Dendritic cell treated with granulocyte-macrophage colony-stimulating factor and Interleukin-4, amounts not matched to agents 40 ng/mL and 50 ng/mL, for 4 days (primary cell): ENCODE measurements around the gene MREG.

Experiments
- H3K27ac Mint-ChIP-seq: one replicate; pipeline ENCODE4 v1.8.0; 2022; ENCODE audit warnings: mild to moderate bottlenecking, mixed read lengths
- H3K27me3 Mint-ChIP-seq: one replicate; pipeline ENCODE4 v1.8.0; 2022; ENCODE audit warnings: mild to moderate bottlenecking, mixed read lengths
- H3K36me3 Mint-ChIP-seq: one replicate; pipeline ENCODE4 v1.8.0; 2022; ENCODE audit warnings: low read depth, mixed read lengths
- H3K4me1 Mint-ChIP-seq: one replicate; pipeline ENCODE4 v1.8.0; 2022; ENCODE audit warnings: low read depth, mixed read lengths
- H3K4me3 Mint-ChIP-seq: one replicate; pipeline ENCODE4 v1.8.0; 2022; ENCODE audit warnings: mild to moderate bottlenecking, moderate library complexity, mixed read lengths
- H3K9me3 Mint-ChIP-seq: one replicate; pipeline ENCODE4 v1.8.0; 2022; ENCODE audit warnings: mixed read lengths
- intact Hi-C: fragments of 100-400 bp; cut with micrococcal nuclease; formaldehyde crosslinking; loops from one replicate; pipeline ENCODE4 v1.15.0; 2022

MREG gene

DNA sequence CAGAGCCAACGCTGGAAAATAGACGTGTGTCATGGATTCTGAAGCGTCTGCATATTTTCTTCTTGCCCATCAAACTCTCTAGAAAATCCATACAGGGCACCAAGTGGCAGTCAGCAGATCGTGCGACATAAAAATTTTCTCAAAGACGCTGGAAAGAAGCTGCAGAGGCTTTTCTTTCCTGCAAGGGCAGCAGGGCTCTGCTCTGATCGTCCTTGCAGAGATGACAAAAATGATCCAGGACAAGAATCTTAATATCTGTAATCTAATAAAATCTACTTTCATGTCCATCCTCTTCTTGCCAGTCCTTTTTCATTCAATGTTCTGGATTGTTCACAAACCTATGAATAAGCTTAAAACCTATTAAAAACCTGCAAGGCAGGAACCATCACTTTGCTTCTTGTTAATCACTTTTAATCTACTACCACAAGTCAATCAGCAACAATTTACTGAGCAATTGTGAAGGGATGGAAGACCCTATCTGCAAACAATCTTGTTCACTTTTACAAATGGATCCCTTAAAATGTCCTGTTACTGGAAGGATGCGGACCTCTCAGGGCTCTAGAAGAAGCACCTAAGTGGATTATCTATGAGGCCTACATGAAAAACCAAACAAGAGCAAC lies 93.6 kb downstream of the MREG start:
- Mint-ChIP-seq H3K4me3 (no peak overlapping the region), H3K27me3 (peaks cover 14% of the 10 kb centered on the region), H3K9me3 (no peaks in the 10 kb centered on the region), H3K27ac (peak overlapping the region; percentile 93), H3K4me1 (peaks cover 41% of the 10 kb centered on the region), H3K36me3 (peaks cover 6% of the 10 kb centered on the region)
- intact Hi-C loops: loop anchor here (1.0 to 5.0 kb wide), 2 partner anchors 72 to 465 kb away; no protein-coding TSS in a partner anchor

DNA sequence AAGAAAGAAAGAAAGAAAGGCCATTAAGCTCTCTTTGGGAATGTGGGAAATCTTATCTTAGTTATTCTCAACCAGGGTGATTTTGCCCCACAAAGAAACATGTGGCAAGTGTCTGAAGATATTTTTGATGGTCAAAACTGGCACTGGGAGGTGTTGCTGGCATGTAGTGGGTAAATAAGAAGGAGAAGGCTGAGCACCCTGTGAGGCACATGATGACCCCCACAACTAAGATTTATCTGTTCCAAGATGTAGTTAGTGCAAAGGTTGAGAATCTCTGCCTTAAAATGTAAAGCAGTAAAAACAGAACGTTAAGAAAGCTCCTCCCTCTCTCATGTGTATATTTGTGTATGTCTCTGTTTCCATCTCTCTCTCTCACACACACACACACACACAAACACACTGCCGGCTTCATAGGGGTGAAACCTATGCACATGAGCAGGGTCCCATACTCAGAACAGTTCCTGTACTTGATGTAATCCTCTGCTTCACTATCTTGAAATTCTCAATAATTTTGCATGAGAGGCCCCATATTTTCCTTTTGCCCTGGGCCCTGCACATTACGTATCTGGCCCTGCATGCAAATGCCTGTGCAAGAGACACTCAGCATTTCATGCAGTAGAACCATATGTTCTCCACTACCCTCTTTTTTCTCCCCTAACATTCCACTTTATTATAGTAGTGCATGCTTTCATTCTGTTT lies 94.3 kb downstream of the MREG start:
- H3K27me3 Mint-ChIP-seq: peaks cover 17% of the 10 kb centered on the region
- peaks cover 6% of the 10 kb centered on the region for H3K36me3 Mint-ChIP-seq
- peaks cover 46% of the 10 kb centered on the region for H3K4me1 Mint-ChIP-seq
- H3K27ac Mint-ChIP-seq: peak overlapping the region; percentile 93
- no peak overlapping the region for H3K4me3 Mint-ChIP-seq
- intact Hi-C loops: loop anchor here (1.0 to 5.0 kb wide), 2 partner anchors 72 to 174 kb away; no protein-coding TSS in a partner anchor
- H3K9me3 Mint-ChIP-seq: no peaks in the 10 kb centered on the region

DNA sequence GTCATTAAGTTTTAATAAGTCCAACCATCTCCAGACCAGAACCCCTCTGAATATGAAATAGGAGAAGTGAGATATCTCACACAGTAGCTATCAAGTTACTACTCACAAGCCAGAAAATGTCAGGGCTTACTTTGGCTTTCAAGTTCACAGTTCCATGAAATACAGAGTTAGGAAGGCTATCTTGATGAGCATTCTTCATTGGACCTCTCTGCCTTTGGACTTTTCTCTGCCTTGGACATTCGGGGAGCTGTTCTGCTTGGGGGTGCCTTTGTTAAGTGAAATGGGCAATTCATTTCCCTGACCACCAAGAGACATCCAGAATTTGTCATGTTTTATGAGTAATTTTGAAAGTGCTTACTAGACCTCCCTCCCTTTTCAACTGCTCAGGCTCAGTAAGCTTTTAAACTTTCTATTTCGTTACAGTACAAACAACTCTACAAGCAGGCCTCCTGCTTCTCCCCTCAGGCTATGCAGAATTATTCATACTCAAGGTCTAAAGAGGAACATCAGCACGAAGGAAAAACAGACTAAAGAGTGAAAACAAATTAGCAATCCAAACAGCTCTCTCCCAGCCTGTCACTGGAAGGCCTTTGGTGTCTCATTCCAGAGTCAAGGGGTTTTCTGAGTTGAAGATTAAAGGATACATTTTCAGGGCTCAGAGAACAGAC lies 95.3 kb downstream of the MREG start:
- peaks cover 9% of the 10 kb centered on the region for H3K27me3 Mint-ChIP-seq
- peaks cover 6% of the 10 kb centered on the region for H3K36me3 Mint-ChIP-seq
- peaks cover 46% of the 10 kb centered on the region for H3K4me1 Mint-ChIP-seq
- peak overlapping the region; percentile 93 for H3K27ac Mint-ChIP-seq
- no peak overlapping the region for H3K4me3 Mint-ChIP-seq
- no peaks in the 10 kb centered on the region for H3K9me3 Mint-ChIP-seq
- intact Hi-C loops: loop anchor here (1.0 to 5.0 kb wide), 2 partner anchors 71 to 173 kb away; no protein-coding TSS in a partner anchor

DNA sequence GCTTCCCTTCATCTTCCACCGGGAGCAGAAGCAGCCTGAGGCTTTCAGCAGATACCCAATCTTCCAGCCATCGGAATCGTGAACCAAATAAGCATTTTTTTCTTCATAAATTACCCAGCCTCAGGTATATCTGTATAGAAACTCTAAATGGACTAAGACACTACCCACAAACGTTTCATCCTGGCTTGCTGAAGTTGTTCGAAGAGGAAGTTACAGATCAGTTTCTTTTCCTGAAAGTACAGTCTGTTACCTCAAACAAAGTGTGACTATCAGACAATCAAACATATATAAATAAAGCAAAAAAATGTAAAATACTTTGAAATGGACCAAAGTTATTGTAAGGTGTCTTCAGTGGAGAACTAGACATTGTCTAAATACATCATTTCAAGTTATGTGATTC lies 97.9 kb downstream of the MREG start:
- Mint-ChIP-seq H3K27ac (no peak overlapping the region), H3K4me1 (peaks cover 46% of the 10 kb centered on the region), H3K36me3 (no peaks in the 10 kb centered on the region), H3K4me3 (no peak overlapping the region), H3K27me3 (peaks cover 8% of the 10 kb centered on the region), H3K9me3 (no peaks in the 10 kb centered on the region)
- intact Hi-C loops: loop anchor here (5.0 kb wide), 1 partner anchor 68 kb away; no protein-coding TSS in a partner anchor

DNA sequence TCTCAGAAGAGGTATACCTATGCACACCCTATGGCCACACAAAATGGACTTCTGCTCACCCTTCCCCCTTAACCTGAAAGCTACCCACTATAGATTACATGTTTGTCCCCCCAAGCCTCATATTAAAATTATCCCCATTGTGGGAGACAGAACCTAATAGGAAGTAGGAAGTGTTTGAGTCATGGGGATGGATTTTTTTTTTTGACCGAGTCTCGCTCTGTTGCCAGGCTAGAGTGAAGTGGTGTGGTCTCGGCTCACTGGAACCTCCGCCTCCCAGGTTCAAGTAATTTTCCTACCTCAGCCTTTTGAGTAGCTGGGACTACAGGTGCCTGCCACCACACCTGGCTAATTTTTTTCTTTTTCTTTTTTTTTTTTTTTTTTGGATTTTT lies 98.6 kb downstream of the MREG start:
- H3K4me1 Mint-ChIP-seq: peaks cover 45% of the 10 kb centered on the region

DNA sequence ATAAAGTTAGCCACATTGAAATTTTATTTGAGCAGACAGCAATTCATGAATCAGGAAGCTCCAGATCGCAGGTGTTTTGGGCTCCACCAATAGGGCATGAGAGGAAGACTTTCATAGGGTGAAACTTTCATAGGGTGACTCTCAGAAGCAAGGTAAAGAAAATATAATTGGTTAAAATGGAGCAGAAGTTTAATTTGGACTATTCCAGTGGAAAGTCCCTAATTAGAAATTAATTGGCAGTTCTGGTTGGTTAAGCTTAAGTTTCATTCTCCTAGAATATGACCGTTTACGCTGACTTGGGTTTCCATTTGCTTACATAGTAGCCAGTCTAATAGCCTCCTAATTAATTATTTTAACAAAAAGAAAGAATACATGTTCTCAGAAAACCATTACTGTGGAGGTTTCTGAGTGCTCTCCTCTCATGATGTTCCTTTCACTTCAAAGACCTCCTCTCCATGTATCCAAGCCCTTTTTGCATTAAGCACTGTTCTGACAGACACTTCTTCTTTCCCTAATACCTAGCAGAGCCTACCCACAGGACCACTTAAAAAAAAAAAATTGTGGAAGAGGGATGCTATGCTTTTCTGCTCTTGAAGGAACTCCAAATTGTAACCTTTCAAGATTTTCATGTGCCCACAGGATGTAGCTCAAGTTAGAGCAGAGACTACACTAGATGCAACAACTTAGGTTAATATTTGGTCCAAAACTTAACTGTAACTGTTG lies 99.1 kb downstream of the MREG start:
- no peaks in the 10 kb centered on the region for H3K36me3 Mint-ChIP-seq
- no peak overlapping the region for H3K4me3 Mint-ChIP-seq
- no peak overlapping the region for H3K27ac Mint-ChIP-seq
- H3K9me3 Mint-ChIP-seq: no peaks in the 10 kb centered on the region
- peaks cover 8% of the 10 kb centered on the region for H3K27me3 Mint-ChIP-seq
- peaks cover 39% of the 10 kb centered on the region for H3K4me1 Mint-ChIP-seq
- intact Hi-C loops: no loop called here

More for the DNA sequence above, 98.6 kb downstream of the MREG start:
- intact Hi-C loops: loop anchor here (5.0 kb wide), 1 partner anchor 67 kb away; no protein-coding TSS in a partner anchor
- Mint-ChIP-seq H3K36me3 (no peaks in the 10 kb centered on the region), H3K27me3 (peaks cover 8% of the 10 kb centered on the region), H3K9me3 (no peaks in the 10 kb centered on the region), H3K27ac (no peak overlapping the region), H3K4me3 (no peak overlapping the region)

DNA sequence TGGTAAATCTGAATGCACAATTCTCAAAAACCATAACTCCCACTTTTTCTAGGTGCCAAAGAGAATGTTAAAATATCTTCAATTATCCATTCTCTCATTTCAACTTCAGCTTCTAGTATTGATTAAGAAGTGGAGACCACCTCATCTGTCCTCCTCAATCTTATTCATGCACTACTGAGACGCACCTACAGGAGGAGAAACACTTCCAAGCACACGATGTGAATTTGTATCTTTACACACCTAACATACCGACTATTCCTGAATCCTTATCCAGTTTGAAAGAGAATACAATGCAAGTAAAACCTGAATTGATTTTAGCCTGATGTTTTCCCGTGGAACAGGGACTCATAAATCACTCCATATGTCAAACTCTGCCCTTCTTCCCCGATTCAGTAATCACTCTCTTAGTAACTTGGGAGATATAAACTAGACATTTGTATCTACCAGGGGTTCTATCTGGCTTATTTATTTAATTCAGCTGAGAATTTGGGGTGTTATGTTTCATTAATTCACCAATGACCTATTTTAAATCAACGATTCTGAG lies 101.0 kb downstream of the MREG start:
- Mint-ChIP-seq H3K27ac (no peak overlapping the region), H3K4me1 (peaks cover 25% of the 10 kb centered on the region), H3K4me3 (no peak overlapping the region), H3K9me3 (no peaks in the 10 kb centered on the region), H3K27me3 (peaks cover 13% of the 10 kb centered on the region), H3K36me3 (no peaks in the 10 kb centered on the region)
- intact Hi-C loops: no loop called here

DNA sequence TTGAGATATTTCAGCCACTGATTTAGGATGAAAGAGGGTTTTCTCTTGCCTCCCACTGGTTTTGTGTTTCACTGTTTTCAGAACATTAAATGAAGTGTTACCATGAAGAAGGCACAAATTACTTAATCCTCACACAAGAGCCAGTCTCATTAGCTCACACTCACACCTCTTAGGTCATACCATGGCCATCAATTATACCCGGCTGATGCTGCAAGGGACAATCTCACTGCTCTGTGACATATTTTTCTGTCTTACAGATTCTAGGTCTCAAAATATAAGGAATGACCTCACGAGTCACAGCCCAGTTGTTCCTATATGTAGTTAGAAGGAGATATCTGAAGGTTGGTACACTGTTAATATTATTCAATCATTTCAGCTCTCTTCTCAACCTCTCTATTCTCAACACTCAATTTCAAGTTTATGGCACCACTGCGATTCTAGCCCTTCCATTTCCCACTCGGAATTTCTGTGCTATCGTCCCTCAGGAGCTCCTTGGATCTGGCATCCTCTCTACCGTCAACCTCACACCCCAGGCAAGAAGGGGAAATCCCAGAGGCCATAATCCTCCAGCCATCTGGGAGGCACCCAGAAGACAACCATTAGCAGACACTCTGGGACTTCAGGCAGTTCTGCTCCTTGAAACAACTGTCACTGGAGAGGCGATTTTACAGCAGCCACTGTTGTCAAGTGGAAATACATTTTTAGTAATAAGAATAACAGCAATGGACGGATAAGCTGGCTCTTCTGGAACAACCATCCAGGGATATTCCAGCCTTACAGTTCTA lies 101.9 kb downstream of the MREG start:
- Mint-ChIP-seq H3K36me3 (no peaks in the 10 kb centered on the region), H3K4me1 (peaks cover 20% of the 10 kb centered on the region), H3K9me3 (no peaks in the 10 kb centered on the region), H3K27ac (no peak overlapping the region), H3K4me3 (no peak overlapping the region), H3K27me3 (peaks cover 14% of the 10 kb centered on the region)
- intact Hi-C loops: no loop called here

DNA sequence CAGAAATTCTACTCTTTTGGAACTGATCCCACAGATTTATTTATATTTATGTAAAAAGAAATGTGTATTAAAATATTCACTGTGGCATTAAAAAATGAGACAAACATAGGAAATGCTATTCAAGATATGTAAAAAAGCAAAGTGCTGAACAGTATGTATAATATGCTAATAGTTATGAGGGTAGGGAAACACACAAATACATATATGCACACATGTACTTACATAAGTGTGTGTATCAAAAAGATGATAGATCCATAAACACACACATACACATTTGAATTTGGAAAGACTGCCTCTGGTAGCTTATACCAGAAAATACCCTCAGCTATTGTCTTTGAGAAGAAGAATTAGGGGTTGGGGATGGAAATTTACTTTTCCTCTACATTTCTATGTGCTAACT lies 103.2 kb downstream of the MREG start:
- intact Hi-C loops: no loop called here
- Mint-ChIP-seq H3K36me3 (no peaks in the 10 kb centered on the region), H3K4me3 (no peak overlapping the region), H3K9me3 (no peaks in the 10 kb centered on the region), H3K4me1 (peaks cover 12% of the 10 kb centered on the region), H3K27ac (no peak overlapping the region), H3K27me3 (peaks cover 14% of the 10 kb centered on the region)

DNA sequence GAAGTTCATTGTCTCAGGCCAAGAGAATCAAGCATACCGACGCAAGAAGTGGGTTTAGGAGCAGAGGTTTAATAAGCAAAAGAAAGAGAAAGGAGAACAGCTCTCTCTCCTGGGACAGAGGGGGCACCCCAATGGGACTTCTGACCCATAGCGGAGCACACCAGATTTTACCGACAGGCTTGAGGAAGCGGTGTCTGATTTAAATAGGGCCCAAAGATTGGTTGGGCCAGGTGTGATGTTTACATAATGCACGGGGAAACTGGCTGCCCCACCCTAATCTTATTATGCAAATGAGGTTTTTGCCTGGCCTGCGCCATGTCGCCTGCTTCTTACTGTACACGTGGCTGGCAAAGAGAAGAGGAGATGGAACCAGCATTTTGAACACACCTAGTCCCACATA lies 106.2 kb downstream of the MREG start:
- H3K27me3 Mint-ChIP-seq: peaks cover 10% of the 10 kb centered on the region
- peaks cover 31% of the 10 kb centered on the region for H3K4me1 Mint-ChIP-seq
- H3K4me3 Mint-ChIP-seq: no peak overlapping the region
- H3K36me3 Mint-ChIP-seq: no peaks in the 10 kb centered on the region
- H3K9me3 Mint-ChIP-seq: no peaks in the 10 kb centered on the region
- no peak overlapping the region for H3K27ac Mint-ChIP-seq
- intact Hi-C loops: no loop called here

DNA sequence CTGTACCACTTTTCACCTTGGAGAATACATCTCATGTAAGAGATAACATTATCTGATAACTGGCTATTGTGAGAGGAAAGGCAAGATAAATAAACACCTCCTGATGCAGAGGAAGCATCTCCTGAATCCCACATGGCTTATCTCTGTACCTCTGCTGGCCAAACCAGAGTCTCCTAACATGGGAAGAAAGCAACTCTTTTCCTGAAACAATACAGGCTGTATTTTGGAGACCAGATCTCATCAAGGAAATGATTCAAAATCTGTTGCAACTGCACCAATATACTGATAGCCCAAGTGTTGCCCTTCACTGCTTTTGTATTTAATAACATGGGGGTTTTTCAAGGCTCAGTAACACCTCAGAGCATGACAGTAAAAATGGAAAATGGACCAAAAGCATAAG lies 106.9 kb downstream of the MREG start:
- H3K4me3 Mint-ChIP-seq: no peak overlapping the region
- H3K9me3 Mint-ChIP-seq: no peaks in the 10 kb centered on the region
- peaks cover 8% of the 10 kb centered on the region for H3K27me3 Mint-ChIP-seq
- no peak overlapping the region for H3K27ac Mint-ChIP-seq
- H3K4me1 Mint-ChIP-seq: peaks cover 35% of the 10 kb centered on the region
- intact Hi-C loops: no loop called here
- H3K36me3 Mint-ChIP-seq: no peaks in the 10 kb centered on the region

DNA sequence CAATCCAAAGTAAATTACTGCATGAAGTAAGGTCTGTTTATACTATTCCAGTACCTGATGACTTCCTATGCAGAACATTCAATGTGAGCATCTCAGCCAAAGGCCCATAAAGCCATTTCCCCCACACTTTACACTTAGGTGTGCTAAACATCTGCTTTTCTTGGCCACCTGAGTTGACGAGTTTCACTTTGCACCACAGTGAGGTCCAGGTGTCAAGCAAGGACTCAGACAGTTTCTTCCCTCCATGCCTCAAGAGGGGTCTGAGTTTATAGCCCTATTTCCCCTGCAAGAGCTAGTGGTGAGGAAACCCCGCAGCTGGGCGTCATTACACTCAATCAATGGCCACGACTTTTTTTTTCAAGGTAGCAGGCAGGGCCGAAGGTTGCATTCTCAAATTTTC lies 107.7 kb downstream of the MREG start:
- H3K4me3 Mint-ChIP-seq: no peak overlapping the region

DNA sequence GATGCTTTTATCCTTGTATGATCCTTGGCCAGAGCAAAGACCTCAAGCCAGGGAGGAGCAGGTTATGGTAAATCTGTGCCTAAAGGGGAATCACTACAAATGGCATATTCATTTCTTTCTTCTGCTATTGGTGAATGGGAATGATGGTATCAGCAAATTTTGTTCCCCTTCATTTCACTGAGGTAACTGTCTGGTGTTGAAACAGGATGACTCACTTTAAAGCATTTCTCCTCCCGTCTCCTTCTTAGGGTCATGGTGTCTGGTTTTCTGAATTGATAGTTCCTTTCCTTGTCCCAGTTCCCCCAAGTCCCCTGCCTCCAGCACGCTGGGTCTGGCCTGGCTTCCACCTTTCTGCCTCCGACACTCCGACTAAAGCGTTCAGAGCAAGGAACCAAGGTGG lies 109.2 kb downstream of the MREG start:
- Mint-ChIP-seq H3K27ac (peak overlapping the region; percentile 72), H3K9me3 (no peaks in the 10 kb centered on the region), H3K4me3 (no peak overlapping the region), H3K4me1 (peaks cover 50% of the 10 kb centered on the region), H3K27me3 (peaks cover 6% of the 10 kb centered on the region), H3K36me3 (no peaks in the 10 kb centered on the region)
- intact Hi-C loops: no loop called here

More for the DNA sequence above, 107.7 kb downstream of the MREG start:
- intact Hi-C loops: no loop called here
- peaks cover 39% of the 10 kb centered on the region for H3K4me1 Mint-ChIP-seq
- H3K9me3 Mint-ChIP-seq: no peaks in the 10 kb centered on the region
- peaks cover 8% of the 10 kb centered on the region for H3K27me3 Mint-ChIP-seq
- no peak overlapping the region for H3K27ac Mint-ChIP-seq
- H3K36me3 Mint-ChIP-seq: no peaks in the 10 kb centered on the region
